Esophagus mucosa (tissue), 1 donor: ENCODE measurements around the gene NR3C1. TPM values are rescaled to one million over a fixed set of nuclear protein-coding genes. Genes with fewer than 3 reads are reported as not detected.

Source experiments
- ATAC-seq: fragments of 200-7000 bp; cut with Tn5 transposase; one replicate; pipeline ENCODE4 v1.9.1; 2020
- total RNA-seq: library from RNA; stranded (reverse); gene quantifications from one replicate; pipeline ENCODE4 v1.2.4, GENCODE V29; 2023
- donor health status: DM: yes; HTN: yes; CAD: no.

NR3C1 gene
- total RNA-seq, 1 donor from 2014 or later, result 32.4 TPM

GRCh38 chr5:143425835-143426234 lies 22.3 kb upstream of the NR3C1 start:
- no peak for ATAC-seq

GRCh38 chr5:143418140-143418866 lies 14.8 kb upstream of the NR3C1 start:
- ATAC-seq, result no peak

GRCh38 chr5:143417503-143418139 lies 14.1 kb upstream of the NR3C1 start:
- no peak for ATAC-seq

GRCh38 chr5:143416411-143416810 lies 12.9 kb upstream of the NR3C1 start:
- ATAC-seq, result no peak

- ATAC-seq, result no peak
Observed at GRCh38 chr5:143413958-143414669, 10.6 kb upstream of the NR3C1 start.

GRCh38 chr5:143412661-143413342 lies 9.3 kb upstream of the NR3C1 start:
- ATAC-seq, result no peak

GRCh38 chr5:143409926-143410325 lies 6.4 kb upstream of the NR3C1 start:
- ATAC-seq, result no peak

- ATAC-seq, result no peak
Observed at GRCh38 chr5:143406408-143406807, 2.9 kb upstream of the NR3C1 start.

- ATAC-seq, result no peak
Observed at GRCh38 chr5:143405849-143406098, 2.3 kb upstream of the NR3C1 start.

- ATAC-seq, result peak; percentile 60
Observed at GRCh38 chr5:143405063-143405848, 1.8 kb upstream of the NR3C1 start.

- ATAC-seq, result peak; percentile 62
Observed at GRCh38 chr5:143404416-143405062, 1.1 kb upstream of the NR3C1 start.

GRCh38 chr5:143403334-143403592 lies 223 bp downstream of the NR3C1 start:
- ATAC-seq, result no peak

- peak; percentile 6 for ATAC-seq
Observed at GRCh38 chr5:143402553-143403333, 743 bp downstream of the NR3C1 start.

GRCh38 chr5:143402017-143402552 lies 1.4 kb downstream of the NR3C1 start:
- ATAC-seq, result no peak

GRCh38 chr5:143401227-143402016 lies 2.1 kb downstream of the NR3C1 start:
- no peak for ATAC-seq

GRCh38 chr5:143400541-143401226 lies 2.8 kb downstream of the NR3C1 start:
- no peak for ATAC-seq

- no peak for ATAC-seq
Observed at GRCh38 chr5:143399616-143400540, 3.6 kb downstream of the NR3C1 start.

GRCh38 chr5:143398451-143399237 lies 4.8 kb downstream of the NR3C1 start:
- ATAC-seq, result no peak
